Nucleus accumbens (tissue), 56 donors: ENCODE results near the gene FXR1.
A peak's percentile ranks its signal among the peaks of the same experiment; 100 is the strongest.
"Not testable (repeated sequence)": the region's sequence is repeated elsewhere in the genome, so short reads cannot be mapped to it uniquely, and the experiment has no call there.

Experiments
- DNase-seq, 56 donors: peaks; one replicate each; lab custom pipeline; 2025; lab: John Stamatoyannopoulos, UW

Gene FXR1

DNA sequence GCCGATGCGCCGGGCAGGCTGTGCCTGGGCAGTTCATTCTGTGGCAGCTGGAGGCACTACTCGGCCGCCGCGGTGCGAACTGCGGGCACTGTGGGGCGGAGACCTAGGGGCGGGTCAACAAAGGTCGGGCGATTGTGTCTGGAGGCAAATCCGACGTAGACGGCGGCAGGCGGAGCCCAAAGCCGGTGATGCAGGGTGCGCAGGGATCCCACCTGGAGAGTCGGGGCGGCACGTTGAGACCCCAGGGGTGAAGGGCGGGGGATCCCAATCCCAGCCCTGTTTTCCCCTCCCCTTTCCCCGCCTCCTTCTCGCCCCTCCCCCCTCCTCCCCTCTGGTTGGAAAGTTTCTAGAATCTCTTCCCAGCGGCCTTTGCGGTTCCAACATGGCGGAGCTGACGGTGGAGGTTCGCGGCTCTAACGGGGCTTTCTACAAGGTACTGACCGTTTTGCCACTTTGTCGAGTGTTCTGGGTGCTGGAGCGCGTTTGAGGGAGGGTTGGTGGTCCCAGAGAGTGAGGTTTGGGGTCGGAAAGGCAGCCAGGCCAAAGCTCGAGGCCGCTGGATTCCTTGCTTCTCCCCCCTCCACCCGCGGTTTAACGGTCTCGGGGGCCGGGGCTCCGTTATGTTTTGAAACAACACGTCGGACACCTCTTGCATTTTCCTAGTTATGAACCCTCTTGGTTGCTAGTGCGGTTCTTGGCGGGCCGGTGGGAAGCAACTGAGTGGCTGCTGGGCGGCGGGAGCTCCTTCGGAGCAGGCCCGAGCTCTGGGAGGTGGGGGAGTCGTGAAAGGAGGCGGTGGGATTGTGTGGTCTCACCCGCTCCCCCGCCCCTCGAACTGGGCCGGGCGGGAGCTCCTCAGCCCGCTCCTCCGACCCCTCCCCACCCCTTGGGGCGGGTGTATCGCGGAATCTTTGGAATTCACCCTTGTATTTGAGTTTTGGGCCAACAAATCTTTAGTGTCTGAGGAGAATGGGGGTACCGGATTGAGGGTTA, at the start of gene FXR1:
TSS of gene FXR1 (plus strand) at position 367 of the 993 bp plus-strand sequence. CDS start at position 383, 16 bp downstream.
- DNase-seq, result peak in 55 of 56 donors; percentile 58 to 98 (median 90)

- peak in 1 of 56 donors; percentile 5 for DNase-seq
These were observed 42.3 kb upstream of the FXR1 start for GRCh38 chr3:180870008-180870699.

- DNase-seq, result no peak
These were observed 40.6 kb upstream of the FXR1 start for GRCh38 chr3:180871901-180872300.

DNA sequence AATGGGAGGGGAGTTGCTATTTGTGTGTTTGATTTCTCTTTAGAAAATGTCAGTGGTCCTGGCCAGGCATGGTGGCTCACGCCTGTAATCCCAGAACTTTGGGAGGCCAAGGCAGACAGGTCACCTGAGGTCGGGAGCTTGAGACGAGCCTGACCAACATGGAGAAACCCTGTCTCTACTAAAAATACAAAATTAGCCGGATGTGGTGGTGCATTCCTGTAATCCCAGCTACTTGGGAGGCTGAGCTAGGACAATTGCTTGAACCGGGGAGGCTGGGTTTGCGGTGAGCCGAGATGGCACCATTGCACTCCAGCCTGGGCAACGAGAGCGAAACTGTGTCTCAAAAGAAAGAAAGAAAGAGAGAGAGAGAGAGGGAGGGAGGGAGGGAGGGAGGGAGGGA, 40.0 kb upstream of the FXR1 start:
- DNase-seq, result not testable (repeated sequence)

DNA sequence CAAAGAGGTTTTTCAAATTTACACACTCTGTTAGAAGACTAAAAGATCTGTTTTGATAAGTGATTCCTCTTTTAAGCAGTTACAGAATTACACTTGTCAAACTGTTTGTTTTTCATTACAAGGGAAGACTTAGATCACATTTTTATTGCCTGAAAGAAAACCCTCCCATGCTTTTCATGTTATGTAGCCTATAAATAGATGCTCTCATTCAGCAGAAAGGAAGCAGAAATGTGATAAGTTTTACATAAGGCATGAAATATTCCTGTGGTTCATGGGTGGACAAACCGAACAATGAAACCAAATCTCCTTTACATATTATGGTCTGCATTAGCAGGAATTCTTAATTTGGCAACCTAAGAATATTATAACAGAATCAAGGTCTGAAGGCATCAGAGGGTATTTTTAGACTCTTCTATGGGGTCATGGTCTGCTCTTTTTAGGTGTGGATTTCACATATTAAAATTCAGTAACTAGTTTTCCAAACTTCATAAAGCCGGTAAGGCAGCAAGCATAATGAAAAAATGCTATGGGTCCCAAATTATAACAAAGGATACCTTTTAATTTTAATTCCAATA, 37.3 kb upstream of the FXR1 start:
- DNase-seq, result no peak

DNA sequence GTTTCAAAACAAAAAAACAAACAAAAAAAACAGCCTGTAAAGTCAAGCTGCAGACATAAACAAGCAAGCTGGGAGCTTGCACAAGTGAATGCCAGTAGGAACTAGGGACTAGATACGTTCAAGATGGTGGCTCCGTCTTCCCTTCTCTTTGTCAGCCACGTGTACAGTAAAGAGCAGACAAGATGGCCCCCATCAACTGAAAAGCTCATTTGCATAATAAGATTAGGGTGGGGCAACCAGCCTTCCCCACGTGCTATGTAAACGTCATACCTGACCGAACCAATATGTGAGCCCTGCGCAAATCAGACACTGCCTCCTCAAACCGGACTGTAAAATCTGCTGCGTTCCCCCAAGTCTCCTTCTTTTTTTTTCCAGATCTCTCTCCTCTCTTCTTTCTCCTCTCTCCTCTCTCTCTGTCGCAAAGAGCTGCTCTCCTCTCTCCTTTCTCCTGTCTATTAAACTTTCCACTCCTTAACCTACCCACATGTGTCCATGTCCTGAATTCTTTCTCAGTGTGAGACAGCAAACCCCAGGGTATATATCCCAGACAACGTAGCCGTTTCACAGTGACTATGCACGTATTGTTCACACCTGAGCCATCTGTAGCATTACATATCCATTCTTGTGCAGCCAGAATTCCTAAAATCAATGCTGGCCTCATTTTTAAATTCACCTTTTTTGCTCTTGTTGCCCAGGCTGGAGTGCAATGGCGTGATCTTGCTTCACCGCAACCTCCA, 31.2 kb upstream of the FXR1 start:
- no peak for DNase-seq

DNA sequence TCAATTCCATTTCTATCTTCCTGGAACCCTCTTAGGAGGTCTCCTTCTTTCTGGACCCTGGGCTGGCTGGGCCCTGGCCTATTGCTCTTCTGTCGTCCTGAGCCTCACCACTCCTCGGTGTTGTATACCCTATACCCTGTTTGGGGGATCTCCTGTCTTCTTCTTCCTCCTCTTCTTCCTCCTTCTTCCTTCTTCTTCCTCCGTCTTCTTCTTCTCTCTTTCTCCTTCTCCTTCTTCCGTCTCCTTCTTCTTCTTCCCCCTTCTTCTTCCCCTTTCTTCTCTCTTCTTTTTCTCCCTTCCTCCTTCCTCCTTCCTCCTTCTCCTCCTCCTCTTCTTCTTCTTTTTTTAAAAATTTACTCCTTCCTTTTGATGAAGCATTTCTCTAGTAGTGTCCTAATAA, 30.4 kb upstream of the FXR1 start:
- no peak for DNase-seq

- no peak for DNase-seq
These were observed 23.4 kb upstream of the FXR1 start for GRCh38 chr3:180888992-180889560.

DNA sequence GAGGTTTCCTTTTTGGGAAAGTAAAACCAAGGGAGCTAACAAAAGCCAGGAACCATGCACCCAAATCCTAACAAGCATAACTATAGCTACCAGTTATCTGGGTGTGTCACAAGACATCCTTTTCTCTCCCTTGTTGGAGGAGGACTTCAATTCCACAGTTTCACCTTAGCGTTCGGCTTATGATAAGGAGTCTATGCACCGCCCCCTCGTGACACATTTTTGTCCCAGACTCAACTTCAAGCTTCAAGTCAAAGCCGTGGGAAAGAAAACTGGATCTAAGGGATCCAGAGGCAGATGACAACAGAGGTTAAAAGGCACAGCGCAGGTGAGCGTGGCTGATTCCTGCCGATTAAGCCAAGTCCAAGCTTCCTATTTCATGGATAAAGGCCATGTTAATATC, 13.9 kb upstream of the FXR1 start:
- no peak for DNase-seq

- no peak for DNase-seq
These were observed 2.9 kb upstream of the FXR1 start for GRCh38 chr3:180909369-180910127.

- no peak for DNase-seq
These were observed 1.6 kb upstream of the FXR1 start for GRCh38 chr3:180910823-180911222.

DNA sequence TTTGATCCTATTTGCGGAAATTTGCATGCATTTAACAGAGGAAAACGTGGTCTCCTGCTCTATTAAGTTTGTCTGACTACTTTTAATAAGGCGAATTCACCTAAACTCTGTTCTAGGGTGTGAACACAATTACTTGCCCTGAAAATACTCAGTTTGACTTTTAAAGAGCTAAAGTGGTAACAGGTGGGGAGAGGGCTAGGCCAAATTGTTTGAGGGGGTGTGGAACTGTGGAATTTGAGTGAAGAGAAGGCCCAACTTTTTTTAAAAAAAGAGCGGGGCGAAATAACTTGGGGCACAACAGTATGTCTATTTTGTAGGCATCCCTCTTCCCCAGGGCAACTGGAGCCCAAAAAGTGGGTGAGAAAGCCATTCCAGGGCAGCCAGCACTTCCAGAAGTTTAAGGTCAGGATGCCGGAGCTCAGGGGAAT, 580 bp upstream of the FXR1 start:
- DNase-seq, result no peak

DNA sequence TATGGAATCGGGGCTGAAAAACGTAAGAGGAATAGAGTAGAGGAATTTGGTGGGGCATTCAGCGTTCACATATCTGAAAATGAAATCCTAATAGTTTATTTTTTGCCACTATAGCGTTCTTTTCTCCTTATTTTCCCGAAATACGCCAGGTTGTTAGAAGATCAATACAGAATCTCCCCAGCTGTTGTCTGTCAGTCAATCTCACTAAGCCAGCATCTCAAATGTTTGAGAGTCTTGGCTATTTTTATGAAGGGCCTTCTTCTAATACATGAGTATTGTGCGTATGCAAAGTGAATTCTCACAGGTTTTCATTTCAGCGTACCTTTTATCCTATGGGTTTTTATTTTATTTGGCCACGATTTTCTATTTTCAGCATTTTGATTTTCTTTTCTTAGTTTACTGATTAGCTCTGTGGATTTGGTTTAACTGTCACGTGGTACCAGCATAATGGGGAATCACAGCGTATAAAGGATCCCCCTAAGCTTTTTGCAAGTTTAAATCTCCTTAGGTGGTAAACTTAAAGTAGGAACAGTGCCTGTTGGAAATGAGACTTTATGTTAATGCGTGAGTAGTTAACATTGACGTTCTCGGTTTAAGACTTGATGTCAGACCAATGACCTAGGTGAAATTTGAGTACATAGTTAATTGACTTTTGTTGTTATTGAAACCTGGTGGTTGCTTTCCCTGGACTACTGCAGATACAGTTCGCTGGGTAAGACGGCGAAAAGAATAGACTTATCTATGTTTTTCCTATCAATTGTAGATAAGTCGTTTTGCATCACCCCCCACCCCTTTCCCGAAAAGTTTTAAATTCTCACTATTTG, 1.3 kb downstream of the FXR1 start:
- no peak for DNase-seq

- no peak for DNase-seq
These were observed 6.1 kb downstream of the FXR1 start for GRCh38 chr3:180918542-180918941.

GRCh38 chr3:180922242-180922641, 9.8 kb downstream of the FXR1 start:
- no peak for DNase-seq

GRCh38 chr3:180923561-180923960, 11.1 kb downstream of the FXR1 start:
- no peak for DNase-seq

DNA sequence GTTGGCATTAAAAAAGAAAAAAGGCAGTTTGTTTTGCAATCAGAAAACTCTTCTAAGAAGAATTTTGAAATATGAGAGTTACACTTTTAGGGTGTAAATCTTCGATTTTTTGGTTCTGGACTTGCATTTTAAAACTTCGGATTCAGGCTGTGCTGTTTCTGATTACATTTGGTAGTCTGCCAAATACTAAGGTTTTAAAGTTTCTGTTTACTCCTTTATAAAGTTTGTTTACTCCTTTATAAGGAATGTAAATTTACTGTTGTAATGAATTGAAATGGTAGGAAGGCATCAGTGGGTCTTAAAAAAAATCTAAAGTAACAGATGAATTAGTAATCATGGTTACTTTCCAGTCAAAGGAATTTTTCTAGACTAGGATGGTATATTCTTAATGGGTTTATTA, 14.1 kb downstream of the FXR1 start:
- DNase-seq, result no peak

DNA sequence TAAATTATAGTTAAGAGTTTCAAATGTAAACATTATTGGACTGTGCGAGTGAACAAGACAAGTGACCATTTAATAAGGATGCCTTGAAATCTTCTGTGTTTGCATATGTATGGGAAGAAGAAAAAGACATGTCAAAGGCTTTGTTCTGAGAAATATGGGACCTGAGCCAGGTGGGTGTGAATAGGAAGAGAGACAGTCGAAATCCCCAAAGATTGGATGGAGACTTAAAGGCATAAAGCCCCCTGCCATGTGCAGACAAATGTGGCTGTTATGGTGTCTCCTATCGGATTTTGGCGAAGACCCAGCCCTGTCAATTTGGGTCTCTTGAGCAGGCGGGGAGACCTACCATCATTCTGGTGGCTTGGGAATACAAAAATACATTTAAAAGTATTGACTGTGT, 16.9 kb downstream of the FXR1 start:
- DNase-seq, result no peak

DNA sequence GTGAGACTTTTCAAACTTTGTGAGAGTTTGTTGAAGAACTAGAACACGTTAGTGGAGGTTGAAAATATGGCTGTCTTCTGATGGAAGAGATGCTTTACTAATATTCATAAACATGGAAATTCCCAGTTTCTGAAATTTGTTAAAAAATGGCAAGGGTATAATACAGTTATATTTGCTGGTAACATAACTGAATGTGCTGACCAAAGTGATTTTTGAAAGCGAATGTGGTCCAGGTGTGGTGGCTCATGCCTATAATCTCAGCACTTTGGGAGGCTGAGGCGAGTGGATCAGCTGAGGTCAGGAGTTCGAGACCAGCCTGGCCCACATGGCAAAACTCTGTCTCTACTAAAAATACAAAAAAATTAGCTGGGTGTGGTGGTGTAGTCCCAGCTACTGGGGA, 18.1 kb downstream of the FXR1 start:
- DNase-seq, result no peak
